Measurements from ENCODE around the gene CTSZ.

- no peak for TF ChIP-seq CTCF (IDR thresholded peaks at IDR 0.05; ENCODE audit: poor library complexity)
- TF ChIP-seq EZH2phosphoT487 (IDR thresholded peaks at IDR 0.05; ENCODE audit: low read depth, severe bottlenecking, unreplicated experiment): no peak
Observed at GRCh38 chr20:58950603-58951002, 56.5 kb downstream of the CTSZ start.
